HL-60 (cell line): ENCODE data around the gene ERC2.

Experiments used
- DNase-seq, 2 experiments: peaks; one replicate each; pipeline ENCODE4 v3.0.0-alpha.2; 2010 to 2020; ENCODE audit warnings: low read depth in 1 of 2, low spot score in 1 of 2
- H3K27ac ChIP-seq: fragments of 250-450 bp; sonication (Bioruptor Pico); replicated peaks from 2 replicates; pipeline ENCODE4 v1.5.1; 2020; ENCODE audit warnings: mild to moderate bottlenecking, moderate library complexity
- H3K27me3 ChIP-seq: fragments of 250-450 bp; sonication (Bioruptor Pico); 2 replicates; pipeline ENCODE4 v1.5.1; 2021; ENCODE audit warnings: mild to moderate bottlenecking, moderate library complexity; ENCODE audit not compliant: insufficient read depth, poor library complexity, severe bottlenecking
- H3K4me3 ChIP-seq: replicated peaks from 2 replicates; pipeline ENCODE4 v1.5.1; 2011; ENCODE audit warnings: mild to moderate bottlenecking, control low read depth, low read length; ENCODE audit not compliant: insufficient read depth
- CTCF ChIP-seq: IDR thresholded peaks from one replicate; pipeline ENCODE4 v1.5.1; 2011; ENCODE audit warnings: low read length, control low read depth, inconsistent platforms; ENCODE audit not compliant: insufficient read depth
- GABPA ChIP-seq: IDR thresholded peaks from 2 replicates; pipeline ENCODE4 v1.6.1; 2012; ENCODE audit warnings: low read depth
- POLR2AphosphoS5 ChIP-seq: IDR thresholded peaks from 2 replicates; pipeline ENCODE4 v1.6.1; 2012; ENCODE audit warnings: low read depth
- REST ChIP-seq: IDR thresholded peaks from 2 replicates; pipeline ENCODE4 v1.6.1; 2012; ENCODE audit warnings: low read depth; ENCODE audit not compliant: insufficient replicate concordance
- SPI1 ChIP-seq: IDR thresholded peaks from 2 replicates; pipeline ENCODE4 v1.6.1; 2012; ENCODE audit warnings: low read depth, mild to moderate bottlenecking, borderline replicate concordance

Gene ERC2

GRCh38 chr3:56173601-56174000 is 294.7 kb downstream of the ERC2 start:
- H3K4me3 ChIP-seq, result no peak overlapping the region
- H3K27ac ChIP-seq, result no peak overlapping the region
- TF ChIP-seq SPI1, result no peak
- no peak for TF ChIP-seq GABPA
- TF ChIP-seq REST, result no peak
- no peak for TF ChIP-seq CTCF
- TF ChIP-seq POLR2AphosphoS5, result no peak
- no peak for DNase-seq
- H3K27me3 ChIP-seq, result peaks cover 3% of the 10 kb centered on the region

GRCh38 chr3:56164436-56164835 is 303.8 kb downstream of the ERC2 start:
- Histone ChIP-seq H3K27me3 (no peaks in the 10 kb centered on the region), H3K27ac (no peak overlapping the region), H3K4me3 (no peak overlapping the region)
- no peak for TF ChIP-seq GABPA
- TF ChIP-seq REST, result no peak
- TF ChIP-seq CTCF, result no peak
- no peak for TF ChIP-seq SPI1
- TF ChIP-seq POLR2AphosphoS5, result no peak
- no peak for DNase-seq

- Histone ChIP-seq H3K27me3 (no peaks in the 10 kb centered on the region), H3K27ac (peak overlapping the region; percentile 54), H3K4me3 (no peak overlapping the region)
- DNase-seq, result peak; percentile 84 to 87
- TF ChIP-seq POLR2AphosphoS5, result peak; percentile 58
- 0 out of 2 replicates have a peak, but pooled peaks have one; percentile 25 for TF ChIP-seq GABPA
- peak; percentile 41; the same call in 1 of the 2 replicates for TF ChIP-seq SPI1
- TF ChIP-seq CTCF, result no peak
- TF ChIP-seq REST, result no peak
Measured at GRCh38 chr3:56157693-56158362, 310.4 kb downstream of the ERC2 start.
